HG03097 (cell line): Measurements from ENCODE around the gene LAMA3.

Experiments used
- ATAC-seq: cut with Tn5 transposase; IDR thresholded peaks from one replicate; pipeline ENCODE4 v1.9.1; 2021; ENCODE audit not compliant: unreplicated experiment, low FRiP score

LAMA3 gene

GRCh38 chr18:23812546-23813440 is 123.5 kb downstream of the LAMA3 start:
- no peak for ATAC-seq

DNA sequence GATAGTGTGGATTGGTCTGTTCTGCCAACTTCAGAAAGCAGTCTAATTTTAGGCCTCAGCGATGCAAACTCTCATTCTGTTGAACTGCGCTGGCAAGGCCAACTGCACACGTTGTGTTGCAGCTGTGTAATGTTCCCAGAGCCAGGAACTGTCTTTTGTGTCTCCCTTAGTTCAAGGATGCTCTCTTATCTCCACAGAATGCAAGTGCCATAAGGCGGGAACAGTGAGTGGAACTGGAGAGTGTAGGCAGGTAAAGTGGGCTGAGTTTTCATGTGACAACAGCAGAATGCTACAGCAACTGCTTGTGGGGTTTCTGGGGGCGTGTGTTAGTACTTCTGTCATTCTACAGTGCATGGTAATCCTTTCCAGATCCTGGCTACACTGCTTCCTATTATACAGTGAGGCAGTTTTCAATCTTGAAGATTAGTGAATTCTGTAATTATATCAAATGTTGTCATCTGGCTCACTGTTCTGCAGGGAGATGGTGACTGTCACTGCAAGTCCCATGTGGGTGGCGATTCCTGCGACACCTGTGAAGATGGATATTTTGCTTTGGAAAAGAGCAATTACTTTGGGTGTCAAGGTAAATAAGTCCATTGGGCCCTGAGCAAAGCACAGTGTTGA is 125.8 kb downstream of the LAMA3 start:
- no peak for ATAC-seq

DNA sequence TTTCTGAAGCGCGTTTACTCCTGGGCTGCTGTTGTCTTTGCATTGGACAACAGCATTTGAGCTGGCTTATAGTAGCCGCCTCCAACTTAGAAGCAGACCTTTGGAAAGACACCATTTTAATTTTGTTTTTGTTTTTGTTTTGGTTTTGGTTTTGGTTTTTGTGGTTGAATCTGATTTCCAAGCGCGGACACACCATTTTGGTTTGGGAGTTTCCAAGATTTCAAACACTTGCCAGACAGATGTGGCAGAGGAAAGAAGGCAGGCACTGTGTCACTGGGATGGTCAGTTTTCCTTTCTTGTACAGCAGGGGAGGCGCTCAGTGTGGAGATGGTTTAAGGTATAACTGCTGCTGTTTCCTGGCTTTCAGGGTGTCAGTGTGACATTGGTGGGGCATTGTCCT is 126.8 kb downstream of the LAMA3 start:
- ATAC-seq, result no peak

GRCh38 chr18:23816740-23817139 is 127.5 kb downstream of the LAMA3 start:
- no peak for ATAC-seq

GRCh38 chr18:23819001-23819400 is 129.7 kb downstream of the LAMA3 start:
- ATAC-seq, result no peak

- no peak for ATAC-seq
These were observed 133.5 kb downstream of the LAMA3 start for GRCh38 chr18:23822590-23823385.

GRCh38 chr18:23824240-23824639 is 135.0 kb downstream of the LAMA3 start:
- ATAC-seq, result no peak

DNA sequence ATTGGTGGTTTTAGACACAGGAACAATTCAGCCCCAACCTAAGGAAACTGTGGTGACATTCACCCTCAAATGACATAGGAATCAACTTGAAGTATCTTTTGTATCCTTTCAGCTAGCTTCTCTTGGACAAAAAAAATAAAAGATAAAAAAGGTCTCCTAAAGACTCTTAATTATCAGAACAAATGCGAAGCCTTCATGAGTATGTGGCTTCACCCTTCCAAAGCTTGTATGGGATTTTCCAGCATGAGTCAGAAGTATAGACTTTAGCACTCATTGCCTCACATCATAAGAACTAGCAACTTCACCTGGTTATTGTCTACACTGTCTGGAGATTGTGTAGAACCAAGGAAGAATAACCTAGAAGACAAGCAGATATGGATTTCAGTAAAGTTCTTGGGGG is 135.4 kb downstream of the LAMA3 start:
- no peak for ATAC-seq

- no peak for ATAC-seq
These were observed 136.2 kb downstream of the LAMA3 start for GRCh38 chr18:23825496-23825895.

DNA sequence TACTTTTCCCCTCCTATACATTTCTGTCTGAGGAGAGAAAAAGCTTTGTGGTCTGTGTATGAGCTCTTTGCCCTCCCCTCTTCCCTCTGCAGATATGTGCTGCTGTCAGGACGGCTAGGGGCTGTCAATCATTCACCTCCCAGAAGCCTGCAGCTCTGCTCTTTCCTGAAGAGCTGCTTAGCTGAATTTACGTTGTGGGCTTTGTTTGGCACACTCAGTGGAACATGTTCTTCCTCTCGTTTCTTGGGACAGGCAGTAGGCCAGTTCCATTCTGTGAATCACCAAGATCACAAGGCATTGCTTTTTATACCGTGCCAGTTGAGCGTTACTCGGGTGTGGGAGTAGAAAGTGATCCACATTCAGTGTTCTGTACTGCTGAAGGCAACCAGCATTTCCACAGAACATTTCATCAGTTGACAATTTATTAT is 136.7 kb downstream of the LAMA3 start:
- ATAC-seq, result no peak

GRCh38 chr18:23826850-23827620 is 137.8 kb downstream of the LAMA3 start:
- no peak for ATAC-seq

DNA sequence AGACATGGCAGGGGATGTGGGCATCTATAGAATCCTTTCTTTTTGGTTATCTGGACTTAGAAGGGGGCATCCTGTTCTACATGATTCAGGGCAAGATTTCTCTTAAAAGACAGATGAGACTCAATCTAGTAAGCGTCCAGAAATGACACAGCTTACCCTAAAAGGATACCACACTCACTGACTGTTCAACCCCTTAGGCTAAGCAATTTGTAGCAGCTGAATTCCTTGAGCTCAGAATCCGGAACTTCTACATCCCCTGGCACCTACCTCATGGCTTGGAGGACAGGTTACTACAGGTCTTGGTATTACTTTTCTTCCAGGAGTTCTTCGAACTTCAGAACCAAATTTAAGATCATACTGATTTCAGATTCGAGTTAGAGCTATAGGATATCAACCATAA is 138.4 kb downstream of the LAMA3 start:
- no peak for ATAC-seq

- ATAC-seq, result peak; percentile 64
These were observed 139.2 kb downstream of the LAMA3 start for GRCh38 chr18:23828426-23828825.

DNA sequence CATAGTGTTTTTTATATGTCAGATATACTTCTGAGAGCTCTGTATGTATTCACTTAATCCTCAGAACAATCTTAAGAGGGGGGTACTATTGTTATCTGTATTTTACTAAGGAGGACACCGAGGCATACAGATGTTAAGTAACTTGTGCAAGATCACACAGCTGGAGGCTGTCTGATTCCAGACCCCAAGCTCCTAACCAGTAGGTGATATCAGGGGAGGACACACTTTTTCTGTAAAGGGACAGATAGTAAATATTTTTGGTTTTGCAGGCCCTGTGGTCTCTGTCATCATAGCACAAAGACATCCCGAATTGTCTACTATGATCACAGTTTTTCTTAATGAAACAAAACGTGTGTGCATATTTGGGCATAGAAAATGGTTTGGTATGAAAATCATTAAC is 143.7 kb downstream of the LAMA3 start:
- ATAC-seq, result no peak

DNA sequence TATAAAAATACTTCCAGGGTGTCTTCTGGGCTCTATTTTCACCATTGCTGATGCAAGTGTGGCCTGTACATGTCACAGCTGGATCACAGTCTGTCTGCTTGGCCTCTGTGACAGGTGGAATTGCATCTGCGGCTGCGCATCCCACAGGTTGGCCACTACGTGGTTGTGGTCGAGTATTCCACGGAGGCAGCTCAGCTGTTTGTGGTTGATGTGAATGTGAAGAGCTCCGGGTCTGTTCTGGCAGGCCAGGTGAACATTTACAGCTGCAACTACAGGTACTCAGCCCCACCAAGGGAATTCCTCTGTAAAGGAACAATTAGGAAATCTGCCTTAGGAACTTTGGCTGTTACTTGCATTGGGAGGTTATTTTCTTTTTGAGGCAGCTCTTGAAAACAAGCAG is 144.5 kb downstream of the LAMA3 start:
- no peak for ATAC-seq

DNA sequence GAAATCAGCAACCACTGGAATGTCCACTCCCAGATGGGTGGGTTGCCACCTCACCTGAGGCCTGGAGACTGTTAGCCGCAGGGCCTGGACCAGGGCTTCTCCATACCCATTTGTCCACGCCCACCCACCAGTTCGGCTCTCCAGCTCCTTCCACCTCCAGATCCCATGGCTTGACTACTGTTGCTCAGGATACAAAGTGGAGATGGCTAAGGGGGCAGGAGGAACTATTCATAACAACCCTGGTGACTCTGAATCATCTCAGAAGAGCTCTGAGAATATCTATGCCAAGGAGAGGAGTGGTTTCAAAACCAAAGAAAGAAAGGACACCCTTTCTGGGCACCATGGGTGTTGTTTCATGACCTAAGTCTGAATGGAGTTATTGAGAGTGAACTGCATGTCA is 145.8 kb downstream of the LAMA3 start:
- no peak for ATAC-seq

GRCh38 chr18:23835506-23835905 is 146.3 kb downstream of the LAMA3 start:
- no peak for ATAC-seq

DNA sequence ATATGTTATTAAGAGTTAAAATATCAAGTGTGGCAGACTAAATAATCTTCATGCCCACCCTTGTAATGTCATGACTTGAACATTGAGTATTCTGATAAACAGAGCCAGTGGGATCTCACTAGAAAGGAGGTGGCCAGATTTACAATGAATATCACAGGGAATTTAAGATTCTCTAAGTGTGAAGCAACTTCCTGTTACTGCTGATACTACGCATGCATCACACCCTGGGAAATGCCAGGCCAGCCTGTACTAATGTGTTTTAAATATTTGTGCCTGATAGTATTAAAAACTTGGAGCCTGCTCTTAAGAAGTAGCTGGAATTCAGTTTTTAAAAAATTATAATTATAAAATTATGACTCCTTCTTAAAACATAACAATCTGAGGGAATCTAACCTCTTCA is 148.3 kb downstream of the LAMA3 start:
- ATAC-seq, result no peak

- ATAC-seq, result no peak
These were observed 149.0 kb downstream of the LAMA3 start for GRCh38 chr18:23838233-23838632.

- no peak for ATAC-seq
These were observed 149.6 kb downstream of the LAMA3 start for GRCh38 chr18:23838801-23839366.
